Spleen (tissue), 11 donors: ENCODE measurements around the gene GRM1. TPM values are rescaled to one million over a fixed set of nuclear protein-coding genes. Genes with fewer than 3 reads are reported as not detected.

ENCODE experiments used
- DNase-seq: peaks from one replicate; pipeline ENCODE4 v3.0.0-alpha.2; 2020
- H3K27ac ChIP-seq, 8 donors: fragments of 200-600 bp; sonication (generic) in 7 of 8; 1 replicate in 4 of 8; 2 replicates in 4 of 8; pipeline versions ENCODE4 v1.5.0 to v1.8.0; 2016 to 2021; ENCODE audit warnings: inconsistent platforms in 4 of 8, mild to moderate bottlenecking in 4 of 8, moderate library complexity in 1 of 8
- H3K27me3 ChIP-seq, 7 donors: fragments of 200-600 bp; sonication (generic) in 6 of 7; replicated peaks in 1 of 7; 1 replicate in 4 of 7; 2 replicates in 3 of 7; pipeline versions ENCODE4 v1.5.0 to v1.8.0; 2016 to 2021; ENCODE audit warnings: inconsistent platforms in 3 of 7, mild to moderate bottlenecking in 1 of 7
- H3K36me3 ChIP-seq, 6 donors: fragments of 200-600 bp; sonication (generic) in 5 of 6; 1 replicate in 4 of 6; 2 replicates in 2 of 6; pipeline versions ENCODE4 v1.5.0 to v1.8.0; 2016 to 2021; ENCODE audit warnings: inconsistent platforms in 2 of 6
- H3K4me1 ChIP-seq, 6 donors: fragments of 200-600 bp; sonication (generic) in 5 of 6; 1 replicate in 3 of 6; 2 replicates in 3 of 6; pipeline versions ENCODE4 v1.5.0 to v1.8.0; 2016 to 2021; ENCODE audit warnings: inconsistent platforms in 3 of 6
- H3K4me3 ChIP-seq, 8 donors: fragments of 200-600 bp; sonication (generic) in 7 of 8; 1 replicate in 4 of 8; 2 replicates in 4 of 8; pipeline versions ENCODE4 v1.5.0 to v1.8.0; 2016 to 2021; ENCODE audit warnings: inconsistent platforms in 4 of 8, mild to moderate bottlenecking in 4 of 8, moderate library complexity in 2 of 8
- H3K9me3 ChIP-seq, 8 donors: fragments of 200-600 bp; sonication (generic) in 7 of 8; 1 replicate in 4 of 8; 2 replicates in 4 of 8; pipeline versions ENCODE4 v1.5.0 to v1.8.0; 2016 to 2021; ENCODE audit warnings: inconsistent platforms in 4 of 8
- POLR2A ChIP-seq, 3 donors: fragments of 450-650 bp; IDR thresholded peaks; one replicate each; pipeline ENCODE4 v1.5.1; 2017; ENCODE audit warnings: antibody characterized with exemption in 3 of 3, mild to moderate bottlenecking in 1 of 3
- POLR2AphosphoS5 ChIP-seq, 3 donors: sonication (generic); formaldehyde crosslinking; IDR thresholded peaks; one replicate each; pipeline ENCODE4 v1.5.1; 2017; ENCODE audit warnings: antibody characterized with exemption in 3 of 3
- WGBS, 5 donors: extraction: QIAGEN DNeasy Blood & Tissue Kit in 3 of 5; methylation state at CpG; one replicate each; pipeline versions ENCODE4 v1.1.5 to v1.1.7; 2013 to 2018; 5-methylcytosine and 5-hydroxymethylcytosine counted together
- intact Hi-C: fragments of 100-400 bp; cut with DNase I; formaldehyde crosslinking; loops from one replicate; pipeline ENCODE4 v1.15.0; 2023; ENCODE audit warnings: low total_unique reads
- polyA plus RNA-seq, 3 donors: library from polyadenylated mRNA; stranded (reverse); fragments of 200-250 nt; gene quantifications; one replicate each; pipeline ENCODE4 v1.2.1, GENCODE V29; 2013
- total RNA-seq, 7 donors: library from RNA; depleted of rRNA in 3 of 7; stranded (reverse); fragments of >200 nt in 3 of 7; fragmentation: NEBNext Ultra II Directional in 4 of 7; extraction: Animal tissue kit (Norgen Biotek cat#: 25700) in 4 of 7; gene quantifications; one replicate each; pipeline versions ENCODE4 v1.1.0 to v1.2.1, GENCODE V29; 2016 to 2021
- TF ChIP-seq, protein P1 (sequence below), 11 experiments: fragments of 200-600 bp in 7 of 11; fragments of 450-650 bp in 4 of 11; sonication (generic) in 4 of 11; IDR thresholded peaks in 8 of 11; conservative IDR thresholded peaks in 3 of 11; 1 replicate in 7 of 11; 2 replicates in 4 of 11; pipeline versions ENCODE4 v1.4.0 to v1.8.0; 2016 to 2021; ENCODE audit warnings: antibody characterized with exemption in 11 of 11, inconsistent platforms in 4 of 11, mild to moderate bottlenecking in 1 of 11
- donor health status: healthy with polysubstance abuse.
- donor health status: DM: no; HTN: no; CAD: no; lungs with moderate emphysema.
- donor health status: DM: no; HTN: no; CAD: no.
- donor health status: Bipolar disorder and iron deficiency.
- donor health status: healthy.
- donor health status: DM: no; HTN: no; CAD: no.
- donor health status: DM: yes; HTN: yes; CAD: no.

GRM1 gene
- total and polyA plus RNA-seq, 10 donors: under 0.01 to 0.19 (median 0.09) TPM; not detected in 3

DNA sequence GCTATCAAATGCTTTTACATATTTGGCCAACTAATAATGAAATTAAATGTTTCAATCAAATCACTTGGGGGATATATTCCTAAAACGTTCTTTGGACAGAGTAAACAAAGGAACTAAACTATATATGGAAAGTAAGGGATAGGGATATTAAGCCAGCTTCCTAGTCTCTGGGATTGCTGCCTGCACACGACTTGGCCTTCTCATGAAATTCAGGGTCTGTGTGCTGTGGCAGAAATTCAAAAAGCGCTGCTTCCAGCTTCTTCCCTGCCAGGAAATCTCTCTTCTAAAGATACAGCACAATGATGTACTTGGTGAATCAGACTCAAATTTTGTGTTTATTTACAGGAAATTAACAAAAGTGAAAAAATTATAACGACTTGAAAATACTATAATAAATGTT, 308.5 kb downstream of the GRM1 start:
- WGBS, 5 donors: 47 to 72% (median 60%) methylated on average over 4 of the region's 4 CpGs
- Histone ChIP-seq H3K9me3 (no peaks in the 10 kb centered on the region), H3K4me1 (no peaks in the 10 kb centered on the region), H3K36me3 (no peaks in the 10 kb centered on the region), H3K27ac (no peak overlapping the region), H3K4me3 (no peak overlapping the region), H3K27me3 (no peaks in the 10 kb centered on the region)
- intact Hi-C loops: no loop called here
- TF ChIP-seq, protein P1, sequence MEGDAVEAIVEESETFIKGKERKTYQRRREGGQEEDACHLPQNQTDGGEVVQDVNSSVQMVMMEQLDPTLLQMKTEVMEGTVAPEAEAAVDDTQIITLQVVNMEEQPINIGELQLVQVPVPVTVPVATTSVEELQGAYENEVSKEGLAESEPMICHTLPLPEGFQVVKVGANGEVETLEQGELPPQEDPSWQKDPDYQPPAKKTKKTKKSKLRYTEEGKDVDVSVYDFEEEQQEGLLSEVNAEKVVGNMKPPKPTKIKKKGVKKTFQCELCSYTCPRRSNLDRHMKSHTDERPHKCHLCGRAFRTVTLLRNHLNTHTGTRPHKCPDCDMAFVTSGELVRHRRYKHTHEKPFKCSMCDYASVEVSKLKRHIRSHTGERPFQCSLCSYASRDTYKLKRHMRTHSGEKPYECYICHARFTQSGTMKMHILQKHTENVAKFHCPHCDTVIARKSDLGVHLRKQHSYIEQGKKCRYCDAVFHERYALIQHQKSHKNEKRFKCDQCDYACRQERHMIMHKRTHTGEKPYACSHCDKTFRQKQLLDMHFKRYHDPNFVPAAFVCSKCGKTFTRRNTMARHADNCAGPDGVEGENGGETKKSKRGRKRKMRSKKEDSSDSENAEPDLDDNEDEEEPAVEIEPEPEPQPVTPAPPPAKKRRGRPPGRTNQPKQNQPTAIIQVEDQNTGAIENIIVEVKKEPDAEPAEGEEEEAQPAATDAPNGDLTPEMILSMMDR (IDR thresholded peaks at IDR 0.05 in 8 of 11, conservative IDR thresholded peaks at IDR 0.05 in 3 of 11): no peak
- TF ChIP-seq POLR2A (IDR thresholded peaks at IDR 0.05) (no peak), POLR2AphosphoS5 (IDR thresholded peaks at IDR 0.05) (no peak)
- DNase-seq: no peak

DNA sequence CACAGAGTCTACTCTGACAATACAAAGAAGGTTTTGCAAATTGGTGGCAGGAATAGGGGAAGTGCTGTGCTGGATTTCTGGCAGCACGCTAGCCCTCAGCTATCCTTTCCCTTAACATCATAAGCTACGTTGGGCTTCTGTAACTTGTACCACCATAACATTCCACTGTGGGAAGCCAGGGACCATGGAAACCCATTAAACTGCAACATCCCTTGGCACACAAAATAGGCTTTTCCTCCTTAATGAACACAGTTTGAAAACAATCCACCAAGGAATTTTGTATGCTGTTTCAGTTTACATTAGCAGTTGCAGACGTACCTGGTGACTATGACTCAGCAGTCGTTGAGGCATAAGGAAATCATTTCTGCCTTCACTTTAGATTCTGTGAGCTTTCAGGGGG, 310.9 kb downstream of the GRM1 start:
- no peak for TF ChIP-seq POLR2A (IDR thresholded peaks at IDR 0.05)
- TF ChIP-seq, protein P1 (IDR thresholded peaks at IDR 0.05 in 8 of 11, conservative IDR thresholded peaks at IDR 0.05 in 3 of 11): no peak
- no peak for TF ChIP-seq POLR2AphosphoS5 (IDR thresholded peaks at IDR 0.05)
- WGBS, 5 donors: 42 to 52% (median 46%) methylated on average over 4 of the region's 4 CpGs
- Histone ChIP-seq H3K27me3 (no peaks in the 10 kb centered on the region), H3K36me3 (no peaks in the 10 kb centered on the region), H3K4me1 (no peaks in the 10 kb centered on the region), H3K27ac (no peak overlapping the region), H3K9me3 (no peaks in the 10 kb centered on the region), H3K4me3 (no peak overlapping the region)
- intact Hi-C loops: no loop called here
- no peak for DNase-seq

DNA sequence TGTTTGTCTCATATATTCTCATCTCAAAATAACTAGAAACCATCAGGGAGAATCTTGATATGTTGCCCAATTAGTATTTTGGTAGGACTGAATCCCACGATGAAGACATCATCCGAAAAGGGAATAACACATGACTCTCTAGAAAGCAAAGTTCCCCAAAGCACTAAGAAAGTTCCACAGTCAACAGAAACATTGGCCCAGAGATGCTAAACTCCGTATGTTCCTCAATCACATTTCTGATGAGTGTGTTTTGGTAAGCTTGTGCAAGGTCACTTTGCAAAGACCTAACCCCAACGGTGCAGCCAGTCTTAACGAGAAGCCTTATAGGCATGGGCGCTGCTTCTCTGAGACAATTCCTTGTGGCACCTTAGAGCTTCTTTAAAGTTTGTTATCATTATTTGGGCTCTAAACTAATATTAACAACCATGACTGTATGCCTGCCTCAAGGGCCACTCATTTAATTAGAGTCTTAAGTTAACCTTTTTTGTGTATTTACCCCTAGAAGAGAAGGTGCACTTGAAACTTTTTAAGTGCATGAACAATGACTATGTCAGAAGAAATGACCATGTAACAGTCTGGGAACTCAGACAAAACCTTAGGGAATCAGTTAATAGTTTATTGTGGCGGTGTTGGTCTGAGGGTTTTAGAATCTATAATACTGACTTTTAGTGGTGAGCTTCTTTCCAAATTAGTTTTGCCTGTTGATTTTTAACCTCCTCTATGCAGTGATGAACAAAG, 312.8 kb downstream of the GRM1 start:
- intact Hi-C loops: no loop called here
- DNase-seq: no peak
- Histone ChIP-seq H3K27ac (no peak overlapping the region), H3K36me3 (no peaks in the 10 kb centered on the region), H3K9me3 (no peaks in the 10 kb centered on the region), H3K27me3 (no peaks in the 10 kb centered on the region), H3K4me1 (no peaks in the 10 kb centered on the region), H3K4me3 (no peak overlapping the region)
- TF ChIP-seq, protein P1 (IDR thresholded peaks at IDR 0.05 in 8 of 11, conservative IDR thresholded peaks at IDR 0.05 in 3 of 11): no peak
- TF ChIP-seq POLR2A (IDR thresholded peaks at IDR 0.05) (no peak), POLR2AphosphoS5 (IDR thresholded peaks at IDR 0.05) (no peak)
- WGBS, 5 donors: 84 to 94% (median 90%) methylated on average over 7 of the region's 7 CpGs

DNA sequence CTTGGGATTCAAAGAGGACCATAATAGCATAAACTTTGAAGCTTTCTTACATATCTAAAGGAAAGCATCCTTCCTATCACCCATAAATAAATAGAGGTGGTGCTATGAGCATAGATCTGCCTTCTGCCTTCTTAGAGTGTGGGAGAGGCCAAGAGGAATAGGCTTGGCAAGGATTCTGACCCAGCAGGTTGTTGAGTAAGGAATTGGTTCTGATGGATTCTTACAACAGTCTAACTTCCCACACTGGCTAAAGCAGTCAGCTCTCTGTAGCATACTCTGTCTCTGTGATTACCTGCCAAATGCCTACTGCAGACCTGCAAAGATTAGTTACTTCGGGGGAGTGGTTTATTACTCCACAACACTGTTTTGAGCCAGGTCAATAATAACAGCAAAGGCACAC, 316.7 kb downstream of the GRM1 start:
- Histone ChIP-seq H3K9me3 (no peaks in the 10 kb centered on the region), H3K4me3 (no peak overlapping the region), H3K27me3 (no peaks in the 10 kb centered on the region), H3K4me1 (no peaks in the 10 kb centered on the region), H3K36me3 (no peaks in the 10 kb centered on the region), H3K27ac (no peak overlapping the region)
- DNase-seq: no peak
- intact Hi-C loops: no loop called here
- TF ChIP-seq POLR2A (IDR thresholded peaks at IDR 0.05) (no peak), POLR2AphosphoS5 (IDR thresholded peaks at IDR 0.05) (no peak)
- TF ChIP-seq, protein P1 (IDR thresholded peaks at IDR 0.05 in 8 of 11, conservative IDR thresholded peaks at IDR 0.05 in 3 of 11): no peak
- 74 to 100% (median 82%) methylated on average over 1 of the region's 1 CpG for WGBS, 5 donors
